GM23338 (cell line): Measurements from ENCODE around the gene ANO4. TPM values are rescaled to one million over a fixed set of nuclear protein-coding genes. Genes with fewer than 3 reads are reported as not detected.

ENCODE experiments used
- ATAC-seq: fragments of 200-7000 bp; cut with Tn5 transposase; 3 replicates; pipeline ENCODE4 v1.9.1; 2020
- DNase-seq: peaks from one replicate; pipeline ENCODE4 v3.0.0-alpha.2; 2015; ENCODE audit warnings: low spot score
- H2AFZ ChIP-seq: fragments of 200-600 bp; sonication (generic); 2 replicates; pipeline ENCODE4 v1.8.0; 2016; ENCODE audit warnings: antibody characterized with exemption, mild to moderate bottlenecking, moderate library complexity
- H3F3A ChIP-seq: fragments of 200-600 bp; sonication (generic); replicated peaks from 2 replicates; pipeline ENCODE4 v1.8.0; 2017; ENCODE audit warnings: antibody characterized with exemption, mixed run types, low read depth
- H3K27ac ChIP-seq: fragments of 200-600 bp; sonication (generic); 2 replicates; pipeline ENCODE4 v1.6.1; 2016; ENCODE audit warnings: low read depth
- H3K27me3 ChIP-seq: fragments of 200-600 bp; sonication (generic); 2 replicates; pipeline ENCODE4 v1.8.0; 2016; ENCODE audit warnings: mild to moderate bottlenecking, mixed run types, moderate library complexity; ENCODE audit not compliant: insufficient read depth
- H3K36me3 ChIP-seq: fragments of 200-600 bp; sonication (generic); 2 replicates; pipeline ENCODE4 v1.8.0; 2016; ENCODE audit warnings: mild to moderate bottlenecking; ENCODE audit not compliant: insufficient read depth
- H3K4me1 ChIP-seq: fragments of 200-600 bp; sonication (generic); 2 replicates; pipeline ENCODE4 v1.8.0; 2016; ENCODE audit warnings: mild to moderate bottlenecking, moderate library complexity; ENCODE audit not compliant: insufficient read depth
- H3K4me2 ChIP-seq: fragments of 200-600 bp; sonication (generic); 2 replicates; pipeline ENCODE4 v1.7.1; 2017; ENCODE audit warnings: mixed run types
- H3K4me3 ChIP-seq: fragments of 200-600 bp; sonication (generic); 2 replicates; pipeline ENCODE4 v1.6.1; 2016; ENCODE audit warnings: mixed run types
- H3K79me2 ChIP-seq: fragments of 200-600 bp; sonication (generic); replicated peaks from 2 replicates; pipeline ENCODE4 v1.8.0; 2017; ENCODE audit warnings: mild to moderate bottlenecking; ENCODE audit not compliant: insufficient read depth
- H3K9me2 ChIP-seq: fragments of 200-600 bp; sonication (generic); 2 replicates; pipeline ENCODE4 v1.8.0; 2017; ENCODE audit not compliant: insufficient read depth
- H4K20me1 ChIP-seq: fragments of 200-600 bp; sonication (generic); replicated peaks from 2 replicates; pipeline ENCODE4 v1.8.0; 2017; ENCODE audit warnings: mild to moderate bottlenecking; ENCODE audit not compliant: insufficient read depth
- H3K27ac Mint-ChIP-seq: 2 replicates; pipeline ENCODE4 v1.8.0; 2020; ENCODE audit warnings: inconsistent platforms, mild to moderate bottlenecking, moderate library complexity, mixed read lengths
- H3K27me3 Mint-ChIP-seq: 3 replicates; pipeline ENCODE4 v1.8.0; 2022; ENCODE audit warnings: low read depth, mild to moderate bottlenecking, moderate library complexity, mixed read lengths, inconsistent platforms; ENCODE audit not compliant: insufficient read depth, poor library complexity
- H3K36me3 Mint-ChIP-seq: 3 replicates; pipeline ENCODE4 v1.8.0; 2021; ENCODE audit warnings: low read depth, mild to moderate bottlenecking, inconsistent platforms, moderate library complexity, mixed read lengths
- H3K4me1 Mint-ChIP-seq: 3 replicates; pipeline ENCODE4 v1.8.0; 2020; ENCODE audit warnings: mild to moderate bottlenecking, inconsistent platforms, mixed read lengths
- H3K4me3 Mint-ChIP-seq: 3 replicates; pipeline ENCODE4 v1.8.0; 2021; ENCODE audit warnings: moderate library complexity, mild to moderate bottlenecking, inconsistent platforms, mixed read lengths
- H3K9me3 Mint-ChIP-seq: 3 replicates; pipeline ENCODE4 v1.8.0; 2020; ENCODE audit warnings: moderate library complexity, mild to moderate bottlenecking, inconsistent platforms, mixed read lengths
- CREB1 ChIP-seq: fragments of 250-450 bp; sonication (Bioruptor Pico); IDR thresholded peaks from 2 replicates; pipeline ENCODE4 v1.5.0; 2020; ENCODE audit warnings: low read depth, mild to moderate bottlenecking, moderate library complexity
- CTCF ChIP-seq, 2 experiments: fragments of 200-600 bp in 1 of 2; sonication (generic) in 1 of 2; conservative IDR thresholded peaks; 2 replicates each; pipeline versions ENCODE4 v1.5.1 to v1.6.1; 2016 to 2017; ENCODE audit warnings: antibody characterized with exemption in 2 of 2, low read depth in 2 of 2, mild to moderate bottlenecking in 2 of 2, moderate library complexity in 1 of 2
- ETS1 ChIP-seq: IDR thresholded peaks from 2 replicates; pipeline ENCODE4 v1.6.1; 2016; ENCODE audit warnings: antibody characterized with exemption
- EZH2 ChIP-seq: fragments of 200-600 bp; sonication (generic); IDR thresholded peaks from one replicate; pipeline ENCODE4 v1.8.0; 2017; ENCODE audit warnings: antibody characterized with exemption, mild to moderate bottlenecking, low read depth; ENCODE audit not compliant: unreplicated experiment
- EZH2phosphoT487 ChIP-seq: fragments of 200-600 bp; sonication (generic); IDR thresholded peaks from one replicate; pipeline ENCODE4 v1.8.1; 2018; ENCODE audit warnings: antibody characterized with exemption; ENCODE audit not compliant: unreplicated experiment
- JUNB ChIP-seq: IDR thresholded peaks from one replicate; pipeline ENCODE4 v1.6.1; 2016; ENCODE audit warnings: antibody characterized with exemption; ENCODE audit not compliant: unreplicated experiment
- NANOG ChIP-seq: IDR thresholded peaks from 2 replicates; pipeline ENCODE4 v1.6.1; 2016; ENCODE audit warnings: antibody characterized with exemption, borderline replicate concordance
- POLR2AphosphoS5 ChIP-seq: IDR thresholded peaks from 2 replicates; pipeline ENCODE4 v1.6.1; 2016; ENCODE audit warnings: antibody characterized with exemption, low read depth
- REST ChIP-seq: IDR thresholded peaks from one replicate; pipeline ENCODE4 v1.6.1; 2018; ENCODE audit warnings: antibody characterized with exemption; ENCODE audit not compliant: unreplicated experiment
- STAT1 ChIP-seq: IDR thresholded peaks from one replicate; pipeline ENCODE4 v1.6.1; 2016; ENCODE audit warnings: antibody characterized with exemption; ENCODE audit not compliant: unreplicated experiment
- ZNF114 ChIP-seq: fragments of 250-450 bp; sonication (Bioruptor Pico); IDR thresholded peaks from 2 replicates; pipeline ENCODE4 v1.5.0; 2020; ENCODE audit warnings: mild to moderate bottlenecking, moderate library complexity
- ZNF331 ChIP-seq: fragments of 250-450 bp; sonication (Bioruptor Pico); IDR thresholded peaks from 2 replicates; pipeline ENCODE4 v1.5.0; 2020; ENCODE audit warnings: low read depth, mild to moderate bottlenecking, moderate library complexity
- ZNF462 ChIP-seq: fragments of 250-450 bp; sonication (Bioruptor Pico); IDR thresholded peaks from 2 replicates; pipeline ENCODE4 v1.5.0; 2020; ENCODE audit warnings: mild to moderate bottlenecking, moderate library complexity
- polyA plus RNA-seq: library from polyadenylated mRNA; unstranded; fragments of >200 nt; fragmentation: Nextera tagmentation; extraction: Ambion mirVana; gene quantifications from 2 replicates; pipeline ENCODE4 v1.2.1, GENCODE V29; 2016
- total RNA-seq: library from RNA; depleted of rRNA; stranded (reverse); fragments of >200 nt; shearing (Covaris generic); gene quantifications from 2 replicates; pipeline ENCODE4 v1.2.3, GENCODE V29; 2014

The ANO4 gene
- total and polyA plus RNA-seq, 2 experiments from 2014 or later, result 1.7 to 8.7 TPM

- TF ChIP-seq POLR2AphosphoS5, result no peak
- no peak for TF ChIP-seq REST
- no peak for TF ChIP-seq NANOG
- no peak for TF ChIP-seq STAT1
- no peak for TF ChIP-seq CREB1 (CRISPR knock-in tag)
- TF ChIP-seq ZNF114, result no peak
- no peak for TF ChIP-seq EZH2
- TF ChIP-seq ZNF331, result no peak
- no peak for TF ChIP-seq ZNF462 (CRISPR knock-in tag)
- no peak for TF ChIP-seq EZH2phosphoT487
- TF ChIP-seq CTCF (conservative IDR thresholded peaks at IDR 0.05; ENCODE audit: low read depth in 2 of 2), result no peak
- TF ChIP-seq JUNB, result no peak
- no peak for TF ChIP-seq ETS1
- no peaks in the 10 kb centered on the region for H3F3A ChIP-seq
- H4K20me1 ChIP-seq, result no peaks in the 10 kb centered on the region
- no peak overlapping the region for H2AFZ ChIP-seq
- Mint-ChIP-seq H3K4me1 (peaks cover 40% of the 10 kb centered on the region), H3K27me3 (peaks cover 11% of the 10 kb centered on the region), H3K4me3 (no peak overlapping the region), H3K36me3 (no peaks in the 10 kb centered on the region), H3K27ac (no peak overlapping the region), H3K9me3 (no peaks in the 10 kb centered on the region)
- H3K4me3 ChIP-seq, result no peak overlapping the region
- peaks cover 6% of the 10 kb centered on the region for H3K9me2 ChIP-seq
- no peak for DNase-seq
- no peaks in the 10 kb centered on the region for H3K27me3 ChIP-seq
- ATAC-seq, result no peak
- H3K4me1 ChIP-seq, result peaks cover 57% of the 10 kb centered on the region
- H3K4me2 ChIP-seq, result no peak overlapping the region
- H3K79me2 ChIP-seq, result no peaks in the 10 kb centered on the region
- no peaks in the 10 kb centered on the region for H3K36me3 ChIP-seq
- no peak overlapping the region for H3K27ac ChIP-seq
Measured at GRCh38 chr12:100793182-100793581, 1.4 kb upstream of the ANO4 start.
